NCI-H1417 (cell line): ENCODE data around the gene HBS1L.
A peak's percentile ranks its signal among the peaks of the same experiment; 100 is the strongest.

Experiments
- DNase-seq, 3 experiments: peaks; one replicate each; lab custom pipeline; 2025; lab: John Stamatoyannopoulos, UW

Gene HBS1L

DNA sequence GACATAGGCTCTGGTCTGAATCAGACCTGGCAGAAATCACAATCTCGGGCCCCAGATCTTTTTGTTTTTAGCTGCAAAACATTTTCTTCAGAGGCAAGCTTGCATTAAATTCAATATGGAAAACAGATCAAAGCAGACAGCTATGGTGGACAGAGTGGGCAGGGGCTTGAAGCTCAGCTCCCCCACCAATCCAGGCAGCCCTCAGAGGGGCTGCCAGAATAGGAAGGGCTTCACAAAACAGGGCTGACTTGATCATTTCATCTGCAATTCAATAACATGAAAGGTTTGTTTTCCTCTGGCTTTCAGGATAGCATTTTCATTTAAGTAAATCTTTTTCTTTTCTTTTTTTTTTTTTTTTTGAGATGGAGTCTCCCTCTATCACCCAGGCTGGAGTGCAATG is 55.5 kb downstream of the HBS1L start:
- no peak for DNase-seq

DNA sequence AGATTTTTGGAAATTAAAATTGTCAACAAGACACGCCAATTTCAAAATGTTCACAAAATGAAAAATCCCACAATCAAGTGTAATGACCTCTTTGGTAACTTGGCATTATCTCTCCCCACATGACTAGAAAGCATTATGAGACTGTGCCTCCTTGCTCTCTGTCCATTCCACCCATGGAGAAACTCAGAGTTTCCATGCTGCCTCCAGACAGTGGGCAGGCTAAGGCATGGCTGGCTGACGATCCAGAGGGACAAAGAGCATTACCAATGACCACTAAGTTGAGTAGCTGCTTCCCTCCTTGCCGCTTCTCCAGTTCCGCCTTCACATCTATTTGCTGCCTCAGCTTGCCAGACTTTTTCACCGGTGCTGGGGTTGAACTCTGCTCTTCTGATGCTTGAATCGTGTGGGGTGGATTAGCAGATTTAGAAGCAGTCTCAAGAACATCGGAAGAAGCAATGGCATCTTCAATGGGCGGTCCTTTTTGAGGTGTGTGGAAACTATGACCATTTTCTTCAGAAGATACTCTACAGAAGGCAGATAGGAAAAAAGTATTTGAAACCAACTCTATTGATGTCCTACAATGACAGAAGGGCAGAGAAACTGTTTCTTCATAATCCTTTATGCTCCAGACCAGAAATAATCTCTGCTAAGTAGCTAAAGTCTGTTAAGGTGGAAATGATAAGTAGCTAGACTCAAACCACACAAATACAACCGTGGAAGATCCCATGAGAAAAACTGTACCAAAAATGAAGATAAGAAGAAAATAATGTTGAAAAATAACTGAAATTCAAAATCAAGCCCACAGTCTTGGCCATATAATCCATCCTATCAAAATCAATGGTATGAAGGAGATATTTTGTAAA is 57.3 kb downstream of the HBS1L start:
- no peak for DNase-seq

DNA sequence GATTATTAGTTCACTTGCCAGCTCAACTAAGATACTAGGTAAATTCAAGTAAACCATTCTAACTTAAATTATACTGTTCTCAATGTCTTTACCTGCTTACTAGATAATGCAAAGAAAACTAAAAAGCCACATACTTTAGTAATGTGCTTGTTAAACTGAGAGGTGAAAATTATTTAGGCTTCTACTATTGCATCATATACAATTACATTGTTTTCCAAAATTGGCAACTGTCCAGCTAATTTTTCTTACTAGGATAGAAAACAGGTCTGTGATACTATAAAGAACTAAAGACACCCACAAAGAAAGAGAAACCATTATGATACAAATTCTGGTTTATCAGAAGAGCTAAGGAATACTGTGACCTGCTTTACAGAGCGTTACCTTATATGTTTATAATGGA is 59.1 kb downstream of the HBS1L start:
- DNase-seq, result peak in 1 of 3 experiments; percentile 32

DNA sequence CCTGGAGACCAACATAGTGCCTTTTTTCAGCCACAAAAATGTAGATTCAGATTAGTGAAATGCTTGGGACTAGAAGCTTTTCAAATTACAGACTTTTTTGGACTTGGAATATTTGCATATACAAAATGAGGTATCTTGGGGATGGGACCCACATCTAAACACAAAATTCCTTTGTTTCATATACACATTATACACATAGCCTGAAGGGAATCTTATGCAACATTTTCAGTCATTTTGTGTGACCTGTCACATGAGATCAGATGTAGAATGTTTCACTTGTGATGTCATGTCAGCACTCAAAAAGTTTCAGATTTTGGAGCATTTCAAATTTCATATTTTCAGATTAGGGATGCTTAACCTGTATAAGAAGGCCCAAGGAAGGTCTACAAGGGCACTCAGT is 60.2 kb downstream of the HBS1L start:
- no peak for DNase-seq

DNA sequence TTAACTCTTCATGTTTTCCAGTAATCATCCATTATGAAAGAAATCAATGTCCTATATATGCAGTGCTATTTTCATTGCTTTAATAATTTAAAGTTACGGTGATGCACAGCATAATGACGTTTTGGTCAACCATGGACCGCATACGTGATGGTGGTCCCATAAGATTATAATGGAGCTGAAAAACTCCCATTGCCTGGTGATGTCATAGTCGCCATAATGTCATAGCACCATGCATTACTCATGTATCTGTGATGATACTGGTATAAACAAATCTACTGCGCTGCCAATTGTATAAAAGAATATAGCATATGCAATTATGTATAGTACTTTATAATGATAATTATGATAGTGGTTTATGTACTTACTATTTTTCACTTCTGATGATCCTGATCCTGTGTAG is 62.5 kb downstream of the HBS1L start:
- no peak for DNase-seq

DNA sequence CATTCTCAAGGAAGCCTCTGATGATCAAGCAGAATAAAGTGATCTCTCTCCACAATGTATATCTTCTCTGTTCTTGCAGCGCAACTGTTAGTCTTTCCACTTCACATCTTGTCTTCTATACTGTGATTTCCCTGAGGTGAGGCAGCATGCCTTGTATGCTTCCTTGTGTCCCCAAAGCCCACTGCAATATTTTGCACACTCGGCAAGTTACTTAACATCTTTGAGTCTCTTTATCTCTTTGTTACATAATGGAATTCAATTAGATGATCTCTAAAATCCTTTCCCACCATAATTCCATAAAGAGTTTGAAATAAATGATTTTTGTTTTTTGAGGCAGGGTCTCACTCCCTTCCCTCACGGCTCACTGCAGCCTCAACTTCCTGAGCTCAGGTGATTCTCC is 64.4 kb downstream of the HBS1L start:
- no peak for DNase-seq

DNA sequence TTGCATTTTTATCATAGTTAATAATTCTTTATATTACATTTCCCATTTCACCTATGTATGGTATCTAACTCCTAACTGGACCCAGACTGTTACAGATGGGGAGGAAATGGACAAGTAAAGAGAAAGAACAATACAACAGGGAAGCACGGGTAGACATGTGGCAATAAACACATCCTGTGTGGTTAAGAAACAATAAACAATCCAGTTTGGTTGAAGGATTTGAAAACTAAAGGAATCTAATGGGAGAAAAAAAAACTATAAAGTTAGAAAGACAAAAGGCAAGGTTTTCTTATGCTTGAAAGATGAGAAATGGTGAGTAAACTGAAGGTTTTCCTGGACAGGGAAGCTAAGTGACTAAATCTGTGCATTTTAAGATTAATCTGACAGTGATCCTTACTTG is 69.8 kb downstream of the HBS1L start:
- DNase-seq, result no peak

DNA sequence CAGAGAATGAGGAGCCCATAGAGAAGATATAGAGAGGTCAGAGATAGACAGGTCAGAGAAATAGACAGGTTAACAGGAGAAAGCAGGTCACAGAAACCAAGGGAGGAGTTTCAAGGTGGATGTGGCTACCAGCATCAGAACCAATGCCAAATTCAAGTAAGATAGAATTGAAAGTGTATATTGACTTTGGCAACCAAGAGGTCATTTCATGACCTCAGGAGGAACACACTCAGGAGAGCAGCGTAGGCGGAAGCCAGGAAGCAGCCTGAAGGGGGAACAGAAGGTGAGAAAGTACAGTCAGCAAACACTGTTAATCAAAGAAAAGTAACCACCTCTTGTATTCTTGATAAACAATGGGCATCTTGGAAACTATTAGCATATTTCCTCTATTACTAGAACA is 70.8 kb downstream of the HBS1L start:
- no peak for DNase-seq

DNA sequence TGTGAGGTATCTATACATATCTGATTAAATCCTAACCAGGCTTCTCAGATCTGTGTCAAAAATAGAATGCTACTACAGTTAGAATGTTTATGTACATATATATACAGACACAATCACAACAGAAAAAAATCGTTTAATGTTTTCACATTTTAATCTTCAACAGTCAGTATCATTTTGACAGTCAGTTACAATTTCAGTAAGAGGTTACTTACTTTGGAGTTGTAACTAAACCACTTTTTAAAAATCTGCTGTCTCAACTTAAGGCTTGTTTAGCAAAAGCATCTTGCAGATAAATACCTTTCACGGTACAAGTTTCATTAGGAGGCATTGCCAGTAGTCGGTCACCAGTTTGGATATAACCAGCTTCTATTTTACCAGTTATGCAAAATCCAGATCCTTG is 72.5 kb downstream of the HBS1L start:
- DNase-seq, result no peak

DNA sequence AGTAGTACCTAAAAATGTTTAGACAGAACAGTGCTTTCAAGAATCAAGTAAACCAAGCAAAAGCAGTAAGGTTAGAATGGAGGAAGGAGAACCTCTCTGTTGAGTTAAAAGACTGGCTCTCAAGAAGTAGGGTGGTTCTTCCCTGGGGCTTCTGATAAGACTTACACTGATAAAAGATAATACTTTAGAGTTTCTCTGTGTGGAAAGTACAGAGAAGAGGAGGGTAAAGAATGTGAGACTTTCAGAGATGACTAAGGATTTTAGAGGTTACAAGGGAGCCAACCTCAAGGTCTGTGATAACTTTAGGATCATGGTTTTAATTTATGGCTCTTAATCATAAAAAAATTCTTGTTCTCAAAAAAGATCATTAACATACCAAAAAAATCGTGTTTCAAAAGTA is 73.8 kb downstream of the HBS1L start:
- DNase-seq, result no peak

DNA sequence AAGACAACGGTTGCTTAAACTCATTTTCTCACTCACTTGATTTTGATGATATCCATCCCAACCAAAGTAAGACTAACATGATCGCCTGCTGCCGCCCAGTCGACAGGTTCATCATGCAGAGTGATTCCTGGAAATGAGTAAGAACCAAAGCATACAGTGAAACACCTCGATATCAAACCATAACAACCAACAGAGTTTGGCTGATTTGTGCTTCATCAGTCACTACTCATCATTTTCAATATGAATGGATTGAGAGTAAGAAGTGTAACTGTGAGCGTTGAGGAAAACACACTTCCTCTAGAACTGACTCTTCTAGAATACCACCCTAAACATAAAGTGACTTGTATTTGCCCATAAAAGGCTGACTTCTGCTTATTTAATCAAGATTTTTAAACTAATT is 75.5 kb downstream of the HBS1L start:
- DNase-seq, result no peak

DNA sequence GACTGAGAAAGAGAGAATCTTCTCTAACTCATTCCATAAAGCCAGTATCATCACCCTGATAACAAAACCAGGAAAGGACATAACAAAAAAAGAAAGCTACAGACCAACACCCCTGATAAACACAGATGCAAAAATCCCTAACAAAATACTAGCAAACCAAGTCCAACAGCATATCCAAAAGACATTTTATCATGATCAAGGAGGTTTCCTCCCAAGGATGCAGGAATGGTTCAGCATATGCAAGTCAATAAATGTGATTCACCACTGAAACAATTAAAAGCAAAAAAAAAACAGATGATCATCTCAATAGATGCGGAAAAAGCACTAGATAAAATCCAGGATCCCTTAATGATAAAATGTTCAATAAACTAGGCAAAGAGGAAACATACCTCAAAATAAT is 80.3 kb downstream of the HBS1L start:
- DNase-seq, result no peak

DNA sequence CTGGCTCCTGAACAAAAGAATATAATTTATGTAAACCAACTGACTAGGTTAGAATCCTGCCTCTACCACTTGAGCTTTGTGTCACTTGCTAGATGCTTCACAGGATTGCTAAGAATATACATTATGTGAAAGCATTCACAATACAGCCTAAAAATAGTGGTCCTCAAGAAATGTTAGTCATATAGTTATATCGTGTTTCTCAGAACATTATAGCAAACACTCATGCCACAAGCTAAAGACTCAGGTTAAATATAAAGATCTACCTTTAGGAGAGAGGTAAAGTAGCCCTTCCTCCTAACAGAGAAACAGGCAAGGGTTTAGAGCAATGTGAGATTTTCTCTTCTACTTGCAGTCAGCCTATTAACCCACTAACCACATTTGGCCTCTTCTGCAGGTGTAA is 86.9 kb downstream of the HBS1L start:
- no peak for DNase-seq

DNA sequence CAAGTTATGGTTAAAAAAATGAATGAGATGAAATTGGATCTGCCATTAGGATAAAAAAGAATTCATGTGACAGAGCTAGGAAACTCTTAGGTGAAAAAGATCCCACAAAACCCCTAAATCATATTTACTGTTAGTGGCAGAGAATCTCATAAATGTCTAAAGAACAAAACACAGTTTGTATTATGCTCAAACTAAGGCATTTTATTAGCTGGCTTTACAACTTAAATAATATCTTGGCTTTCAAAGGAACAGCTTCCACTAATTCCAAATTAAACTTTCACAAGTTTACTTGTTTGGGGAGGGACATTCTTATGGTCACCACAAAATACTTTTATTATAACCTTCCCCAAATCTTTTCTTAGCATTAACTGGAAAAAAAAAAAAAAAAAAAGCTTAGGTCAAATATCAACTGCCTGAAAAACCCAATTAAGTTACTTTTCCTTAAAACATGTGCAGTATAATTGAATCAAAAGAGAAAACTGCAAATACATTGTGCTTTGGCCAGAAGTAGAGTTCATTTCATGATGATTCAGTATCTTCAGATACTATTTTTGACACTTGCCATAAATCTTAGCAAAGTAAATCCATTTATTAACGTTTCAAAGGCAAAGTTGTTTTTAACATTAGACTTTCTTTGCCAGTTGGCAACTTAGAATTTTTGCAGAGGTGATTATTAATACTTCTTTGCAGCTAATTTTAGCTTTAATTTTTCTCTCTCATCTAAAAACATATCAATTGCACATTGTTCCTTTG is 90.0 kb downstream of the HBS1L start:
- no peak for DNase-seq

DNA sequence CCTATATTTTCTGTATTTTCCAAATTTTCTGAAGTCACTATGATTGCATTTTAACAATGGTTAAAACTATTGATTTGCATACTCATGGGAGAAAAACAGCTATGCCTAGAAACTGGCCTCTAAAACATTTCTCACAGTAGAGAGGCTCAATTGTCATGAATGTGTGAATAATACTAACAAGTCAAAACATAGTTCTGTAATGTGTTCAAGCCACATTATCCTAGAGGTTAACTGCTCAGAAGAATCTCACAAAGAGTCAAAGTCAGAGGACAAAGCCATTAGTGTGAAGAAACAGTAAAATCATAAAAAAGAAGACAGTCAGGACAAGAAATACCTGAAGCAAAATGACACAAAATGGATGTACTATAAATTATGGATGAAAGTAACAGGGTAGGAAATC is 92.2 kb downstream of the HBS1L start:
- DNase-seq, result no peak

DNA sequence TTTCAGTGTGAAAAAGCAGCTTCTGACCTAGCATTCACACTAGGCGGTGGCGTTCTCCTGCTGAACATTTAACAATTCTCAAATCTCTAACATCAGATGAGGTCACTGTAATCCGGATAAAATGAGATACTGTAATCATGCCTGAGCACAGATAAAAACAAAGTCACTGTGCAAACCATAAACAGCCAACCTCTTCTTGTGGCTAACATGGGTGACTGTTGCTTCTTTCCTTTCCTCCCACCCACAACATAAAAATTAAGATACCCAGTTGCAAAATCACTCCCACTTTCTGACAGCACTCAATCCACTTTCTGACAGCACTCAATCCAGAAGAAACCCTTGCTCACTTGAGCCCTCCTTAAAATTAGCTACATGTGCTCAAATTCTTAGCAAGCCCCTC is 93.3 kb downstream of the HBS1L start:
- no peak for DNase-seq

DNA sequence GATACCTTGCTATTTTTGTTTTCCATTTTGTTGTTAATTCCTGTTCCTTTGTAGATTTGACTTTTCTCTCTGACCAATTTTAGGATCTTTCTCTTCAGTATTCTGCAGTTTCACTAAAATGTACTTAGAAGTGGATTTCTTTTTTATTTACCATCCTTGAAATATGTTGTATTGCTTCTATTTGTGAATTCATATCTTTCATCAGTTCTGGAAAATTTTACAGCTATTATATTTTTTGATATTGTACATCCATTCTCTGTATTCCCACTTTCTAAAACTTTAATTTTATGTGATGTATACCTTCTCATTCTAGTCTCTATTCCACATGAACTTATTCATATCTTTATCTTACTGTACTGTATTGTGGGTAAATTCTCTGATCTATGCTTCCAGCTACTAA is 95.0 kb downstream of the HBS1L start:
- no peak for DNase-seq

DNA sequence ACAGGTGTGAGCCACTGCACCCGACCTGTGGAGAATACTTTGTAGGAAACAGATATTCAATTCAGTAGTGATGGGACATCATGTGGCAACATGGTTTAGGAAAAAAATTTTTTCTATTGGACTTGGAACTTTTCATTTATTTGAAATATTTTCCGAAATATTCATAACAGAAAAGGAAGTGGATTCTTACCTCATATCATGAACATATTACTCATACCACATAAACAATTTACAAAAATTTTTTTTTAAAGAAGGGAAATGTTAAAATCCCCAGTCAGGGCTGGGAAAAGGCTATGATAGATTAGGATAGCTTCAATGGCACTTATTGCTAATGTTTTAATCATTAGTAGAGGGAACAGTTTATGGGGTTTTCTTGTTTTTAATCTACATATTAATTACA is 97.9 kb downstream of the HBS1L start:
- DNase-seq, result no peak

DNA sequence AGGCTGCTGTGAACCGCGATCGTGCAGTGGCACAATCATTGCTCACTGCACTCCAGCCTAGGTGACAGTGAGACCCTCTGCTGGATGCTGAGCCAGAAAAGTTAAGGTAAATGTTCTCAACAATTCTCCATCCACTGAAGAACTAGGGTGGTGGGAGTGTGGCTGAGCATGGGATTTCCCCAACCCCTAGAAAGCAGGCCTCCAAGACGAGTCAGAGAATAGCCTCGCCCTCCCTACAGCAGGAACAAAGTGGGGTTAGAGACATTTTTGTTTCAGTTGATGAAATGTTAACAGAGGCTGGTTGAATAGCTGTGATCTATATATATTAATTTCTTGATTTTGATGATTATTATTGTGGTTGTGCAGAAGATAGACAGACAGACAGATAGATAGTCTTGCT is 98.6 kb downstream of the HBS1L start:
- DNase-seq, result no peak

DNA sequence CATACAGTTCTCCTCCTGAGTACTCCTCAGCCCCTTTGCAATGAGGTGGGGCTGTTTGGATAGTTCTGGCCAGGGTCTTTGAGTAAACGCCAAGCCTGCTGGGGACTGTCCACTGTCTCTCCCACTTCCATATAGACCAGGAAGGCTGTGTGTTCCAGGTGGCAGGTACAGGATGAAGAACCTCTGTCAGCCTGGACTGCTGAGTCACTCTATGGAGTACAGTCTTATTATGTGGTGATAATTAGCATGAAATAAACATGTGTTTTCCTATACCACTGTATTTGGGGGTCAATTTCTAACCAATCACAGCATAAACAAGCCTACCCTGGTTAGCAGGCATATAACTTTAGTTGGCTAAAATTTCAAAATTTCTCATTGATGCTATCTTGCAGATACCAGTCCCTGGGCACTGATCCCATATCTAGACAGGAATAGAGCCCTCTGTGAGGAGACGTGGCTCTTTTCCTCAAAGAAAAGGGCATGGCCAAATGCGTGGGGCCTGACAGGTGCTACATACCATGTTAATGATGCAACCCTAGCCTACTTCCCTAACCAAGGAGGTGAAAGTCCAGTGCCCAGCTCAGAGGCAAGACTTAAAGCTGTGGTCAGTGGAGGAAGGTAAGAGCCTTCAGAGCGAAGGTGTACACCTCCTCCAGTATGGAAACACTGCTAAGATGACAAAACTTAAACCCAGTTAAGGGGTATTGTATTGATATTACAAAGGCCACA is 100.2 kb downstream of the HBS1L start:
- DNase-seq, result no peak

DNA sequence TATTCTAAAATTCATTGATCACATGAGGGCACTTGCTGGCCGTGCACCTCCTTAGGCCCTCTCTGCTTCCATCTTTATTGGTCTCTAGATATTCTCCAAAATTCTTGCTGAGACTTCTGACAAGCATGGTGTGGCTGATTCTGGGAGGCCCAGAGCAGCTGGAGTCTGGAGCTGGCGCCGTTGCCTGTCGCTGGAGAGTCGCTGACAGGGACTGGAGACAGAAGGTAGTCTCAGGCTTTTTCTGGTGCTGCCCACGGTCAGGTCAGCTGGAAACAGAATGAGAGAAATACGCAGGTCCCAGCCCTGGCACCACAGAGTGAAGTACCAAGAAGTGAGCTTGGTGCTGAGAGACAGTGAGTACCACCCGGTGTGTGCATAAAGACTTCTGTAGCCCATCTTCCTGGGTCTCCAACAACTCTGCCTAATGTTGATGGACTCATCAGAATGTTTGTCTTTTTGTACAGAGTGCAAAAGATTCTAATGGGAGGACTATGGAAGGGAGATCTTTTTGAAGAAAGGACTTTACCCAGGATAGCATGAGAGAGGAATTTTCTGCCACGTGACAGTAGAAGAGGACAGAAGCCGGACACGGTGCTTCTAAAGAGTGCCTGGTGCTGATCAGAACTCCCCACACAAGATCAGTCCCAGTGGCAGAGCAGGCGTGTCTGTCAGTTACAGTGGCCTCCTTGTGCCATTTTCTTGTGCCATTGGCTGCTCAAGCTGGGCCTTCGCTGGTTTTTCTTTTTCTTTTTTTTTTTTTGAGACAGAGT is 102.9 kb downstream of the HBS1L start:
- DNase-seq, result no peak

DNA sequence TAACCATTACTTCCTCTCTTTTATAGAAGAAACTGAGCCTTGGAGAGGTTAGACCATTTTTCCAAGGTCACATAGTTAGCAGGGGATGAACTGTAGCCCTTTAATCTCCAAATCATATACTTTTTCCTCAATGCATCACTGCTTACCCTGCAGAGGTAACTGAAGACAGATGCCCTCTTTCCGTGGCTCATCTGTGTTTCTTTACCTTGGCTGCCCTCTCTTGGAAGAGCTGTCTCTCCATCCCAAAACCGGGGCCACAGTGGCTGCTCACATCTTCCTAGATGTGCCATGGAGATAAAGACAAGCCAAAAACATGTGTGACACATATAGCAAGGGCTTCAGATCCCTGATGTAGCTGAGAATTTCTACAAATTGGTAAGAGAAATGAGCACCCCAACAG is 104.1 kb downstream of the HBS1L start:
- no peak for DNase-seq
